NCI-H2107 treated with DMSO at 0.1 percent for 48 hours (cell line): ENCODE measurements around the gene PHRF1.
"Not testable (repeated sequence)": the region's sequence is repeated elsewhere in the genome, so short reads cannot be mapped to it uniquely, and the experiment has no call there.

Experiments used
- DNase-seq: peaks from one replicate; lab custom pipeline; 2025; ENCODE audit not compliant: unreplicated experiment; lab: John Stamatoyannopoulos, UW

Gene PHRF1

DNA sequence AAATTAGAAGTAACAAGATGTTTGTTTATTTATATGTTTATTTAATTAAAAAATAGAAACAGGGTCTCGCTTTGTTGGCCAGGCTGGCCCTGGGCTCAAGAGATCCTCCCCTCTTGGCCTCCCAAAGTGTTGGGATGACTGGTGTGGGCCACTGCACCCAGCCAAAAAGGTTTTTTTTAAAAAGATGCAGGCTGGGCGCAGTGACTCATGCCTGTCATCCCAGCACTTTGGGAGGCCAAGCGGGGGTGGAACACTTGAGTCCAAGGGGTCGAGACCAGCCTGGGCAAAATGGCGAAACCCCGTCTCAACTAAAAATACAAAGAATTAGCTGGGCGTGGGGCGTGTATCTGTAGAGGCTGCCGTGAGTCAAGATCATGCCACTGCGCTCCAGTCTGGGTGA, 74.2 kb downstream of the PHRF1 start:
- no peak for DNase-seq

DNA sequence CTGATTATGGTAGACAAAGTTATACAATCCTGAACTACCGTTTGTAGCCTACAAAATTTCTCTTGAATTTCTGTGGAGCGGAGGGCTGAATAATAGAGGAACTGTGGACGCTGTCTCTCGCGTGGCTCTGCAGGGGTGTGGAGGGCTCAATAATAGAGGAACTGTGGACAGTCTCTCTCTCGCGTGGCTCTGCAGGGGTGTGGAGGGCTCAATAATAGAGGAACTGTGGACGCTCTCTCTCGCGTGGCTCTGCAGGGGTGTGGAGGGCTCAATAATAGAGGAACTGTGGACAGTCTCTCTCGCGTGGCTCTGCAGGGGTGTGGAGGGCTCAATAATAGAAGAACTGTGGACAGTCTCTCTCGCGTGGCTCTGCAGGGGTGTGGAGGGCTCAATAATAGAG, 76.9 kb downstream of the PHRF1 start:
- DNase-seq = not testable (repeated sequence)

DNA sequence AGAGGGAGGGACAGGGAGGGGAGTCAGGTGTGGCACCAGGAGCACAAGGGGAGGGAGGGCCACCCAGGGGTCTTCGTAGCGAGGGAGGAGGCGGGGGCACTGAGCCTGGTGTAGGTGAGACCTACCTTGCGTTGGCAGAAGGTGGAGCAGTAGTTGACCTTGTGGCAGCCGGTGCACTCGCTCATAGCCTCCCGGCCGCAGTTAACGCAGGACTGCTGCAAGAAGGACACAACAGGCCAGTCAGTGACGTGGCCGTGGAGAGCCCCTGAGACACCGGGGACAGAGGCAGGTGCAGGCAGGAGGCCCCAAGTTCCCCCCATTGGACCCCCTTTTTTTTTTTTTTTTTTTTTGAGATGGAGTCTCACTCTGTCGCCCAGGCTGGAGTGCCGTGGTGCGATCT, 77.6 kb downstream of the PHRF1 start:
- no peak for DNase-seq

DNA sequence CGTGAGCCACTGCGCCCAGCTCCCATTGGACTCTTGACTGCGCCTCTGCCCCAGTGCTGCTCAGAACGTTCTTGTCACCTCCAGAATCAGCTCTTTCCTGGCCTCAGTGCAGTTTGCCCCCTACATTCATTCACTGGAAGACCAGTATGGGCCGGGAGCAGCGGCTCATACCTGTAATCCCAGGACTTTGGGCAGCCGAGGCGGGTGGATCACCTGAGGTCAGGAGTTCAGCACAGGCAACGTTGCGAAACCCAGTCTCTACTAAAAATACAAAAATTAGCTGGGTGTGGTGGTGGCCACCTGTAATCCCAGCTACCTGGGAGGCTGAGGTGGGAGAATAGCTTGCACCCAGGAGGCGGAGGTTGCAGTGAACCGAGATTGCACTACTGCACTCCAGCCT, 78.2 kb downstream of the PHRF1 start:
- not testable (repeated sequence) for DNase-seq

DNA sequence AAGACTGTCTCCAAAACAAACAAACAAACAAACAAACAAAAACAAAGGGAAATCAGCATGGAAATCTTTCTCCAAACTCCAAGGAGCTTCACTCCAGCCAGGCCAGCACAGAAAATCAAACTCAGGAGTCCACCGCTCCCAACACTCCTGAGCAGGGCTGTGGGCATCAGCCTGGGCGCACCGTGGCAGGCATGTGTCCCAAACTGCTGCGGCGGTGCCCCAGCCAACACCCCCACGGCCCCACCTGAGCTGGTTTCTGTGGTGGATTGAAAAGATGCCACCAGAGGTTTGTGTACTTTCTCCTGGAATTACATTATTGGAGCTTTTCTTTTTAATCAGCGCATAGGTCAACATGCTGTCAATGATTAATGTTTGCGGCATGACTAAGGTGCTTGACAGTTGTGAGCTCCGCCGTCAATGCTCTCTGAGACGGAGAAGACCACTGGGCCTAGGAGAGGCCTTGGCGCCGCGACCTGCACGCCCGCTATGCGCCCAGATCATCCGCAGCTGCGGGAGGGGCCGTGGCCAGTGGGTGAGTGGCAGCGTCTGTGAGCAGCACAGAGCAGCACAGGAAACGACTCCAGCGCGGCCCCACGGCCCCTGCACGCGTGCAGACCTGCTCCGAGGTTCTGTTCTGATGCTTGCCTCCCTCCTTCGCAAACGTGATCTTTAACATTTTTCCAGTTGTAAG, 78.9 kb downstream of the PHRF1 start:
- no peak for DNase-seq

DNA sequence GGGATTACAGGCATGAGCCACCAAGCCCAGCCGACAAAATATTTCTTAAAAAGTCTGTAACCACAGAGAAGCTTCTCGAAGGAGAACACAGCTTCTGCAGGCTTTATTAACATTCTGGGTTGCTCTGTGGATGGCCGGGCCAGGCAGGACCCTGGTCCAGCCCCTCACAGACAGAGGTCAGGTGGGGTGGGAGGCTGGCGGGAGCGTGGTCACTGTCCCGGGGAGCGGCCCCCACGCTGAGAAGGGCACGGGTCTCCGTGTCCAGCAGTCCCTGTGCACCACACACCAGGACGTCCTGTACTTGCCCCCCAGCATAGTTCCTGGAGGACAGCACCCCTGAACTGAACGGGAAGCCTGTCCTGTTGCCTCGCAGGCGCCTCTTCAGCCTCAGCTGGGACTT, 80.2 kb downstream of the PHRF1 start:
- no peak for DNase-seq

DNA sequence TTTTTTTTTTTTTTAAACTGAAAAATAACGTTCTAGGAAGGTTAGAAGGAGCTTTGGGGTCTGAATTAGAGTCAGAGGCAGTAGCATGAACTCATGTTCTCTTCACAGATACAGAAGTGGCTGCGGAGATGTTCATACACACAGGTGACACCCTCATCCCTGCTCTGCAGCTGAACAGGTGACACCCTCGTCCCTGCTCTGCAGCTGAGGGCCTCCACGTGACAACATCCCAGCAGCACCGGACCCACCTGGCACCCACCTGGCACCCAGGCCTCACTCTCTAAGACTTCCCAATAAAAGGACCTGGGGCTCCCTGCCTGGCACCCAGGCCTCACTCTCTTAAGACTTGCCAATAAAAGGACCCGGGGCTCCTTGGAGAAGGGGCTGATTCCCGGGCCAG, 80.6 kb downstream of the PHRF1 start:
- DNase-seq = no peak

DNA sequence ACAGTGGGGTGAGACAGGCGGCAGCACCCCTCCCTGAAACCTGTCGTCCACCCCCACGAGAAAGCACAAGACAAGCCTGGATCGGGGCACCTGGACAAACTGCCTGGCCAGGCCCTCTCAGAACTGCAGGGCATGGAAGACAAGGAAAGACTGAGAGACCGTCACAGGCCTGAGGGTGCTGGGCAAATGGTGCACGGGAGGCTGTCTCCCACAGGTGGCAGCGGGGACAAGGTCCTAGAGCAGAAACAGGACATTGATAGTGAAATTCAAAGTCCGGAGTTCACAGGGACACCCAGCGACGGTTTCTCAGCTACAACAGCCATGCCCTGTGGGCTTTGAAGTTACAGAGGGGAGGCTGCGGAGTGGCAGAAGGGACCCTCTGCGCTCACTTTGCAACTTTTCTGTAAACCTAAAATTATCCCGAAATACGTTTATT, 81.4 kb downstream of the PHRF1 start:
- DNase-seq = no peak

DNA sequence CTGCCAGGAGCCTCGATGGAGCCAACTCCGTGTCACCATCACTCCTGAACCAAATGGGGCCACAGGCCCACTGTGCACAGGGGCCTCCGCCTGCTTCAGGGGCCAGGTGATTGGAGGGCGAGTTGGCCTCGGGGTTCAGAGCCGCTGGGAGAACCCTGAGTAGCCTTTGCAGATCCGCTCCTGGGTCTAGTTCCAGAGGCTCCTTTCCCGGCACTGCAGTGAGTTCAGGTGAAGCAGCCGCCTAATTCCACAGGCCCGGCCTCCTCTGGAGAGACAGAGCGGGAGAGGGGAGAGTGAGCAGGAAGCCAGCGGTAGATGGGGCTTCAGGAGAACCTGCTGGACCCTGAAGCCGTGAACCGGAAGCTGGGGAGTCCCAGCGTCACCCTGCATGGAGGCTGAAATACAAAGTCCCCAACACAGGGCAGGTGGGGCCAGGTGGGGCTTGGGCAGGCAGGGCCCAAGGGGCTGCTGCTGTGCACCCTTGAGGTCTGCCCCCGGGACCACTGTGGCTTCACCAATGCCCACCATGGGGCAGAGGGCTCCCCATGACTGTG, 83.3 kb downstream of the PHRF1 start:
- no peak for DNase-seq

DNA sequence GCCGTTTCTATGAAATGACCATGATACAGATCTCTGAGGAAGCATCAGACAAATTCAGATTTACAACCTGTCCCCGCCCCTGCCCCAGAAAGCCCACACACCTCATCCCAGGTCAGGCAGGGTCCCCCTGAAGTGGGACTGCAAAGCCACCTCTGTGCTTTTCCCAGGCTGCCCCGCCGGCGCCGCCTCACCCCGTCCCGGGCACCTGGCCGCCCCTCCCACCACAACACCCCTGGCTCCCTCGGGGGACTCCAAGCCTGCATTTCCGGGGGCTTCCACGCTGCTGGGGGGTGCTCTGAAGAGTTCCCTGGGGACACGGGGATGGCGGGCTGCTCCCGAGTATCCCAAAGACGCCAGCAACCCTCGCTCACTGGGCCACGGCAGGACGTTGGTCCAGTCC, 84.0 kb downstream of the PHRF1 start:
- DNase-seq = no peak

DNA sequence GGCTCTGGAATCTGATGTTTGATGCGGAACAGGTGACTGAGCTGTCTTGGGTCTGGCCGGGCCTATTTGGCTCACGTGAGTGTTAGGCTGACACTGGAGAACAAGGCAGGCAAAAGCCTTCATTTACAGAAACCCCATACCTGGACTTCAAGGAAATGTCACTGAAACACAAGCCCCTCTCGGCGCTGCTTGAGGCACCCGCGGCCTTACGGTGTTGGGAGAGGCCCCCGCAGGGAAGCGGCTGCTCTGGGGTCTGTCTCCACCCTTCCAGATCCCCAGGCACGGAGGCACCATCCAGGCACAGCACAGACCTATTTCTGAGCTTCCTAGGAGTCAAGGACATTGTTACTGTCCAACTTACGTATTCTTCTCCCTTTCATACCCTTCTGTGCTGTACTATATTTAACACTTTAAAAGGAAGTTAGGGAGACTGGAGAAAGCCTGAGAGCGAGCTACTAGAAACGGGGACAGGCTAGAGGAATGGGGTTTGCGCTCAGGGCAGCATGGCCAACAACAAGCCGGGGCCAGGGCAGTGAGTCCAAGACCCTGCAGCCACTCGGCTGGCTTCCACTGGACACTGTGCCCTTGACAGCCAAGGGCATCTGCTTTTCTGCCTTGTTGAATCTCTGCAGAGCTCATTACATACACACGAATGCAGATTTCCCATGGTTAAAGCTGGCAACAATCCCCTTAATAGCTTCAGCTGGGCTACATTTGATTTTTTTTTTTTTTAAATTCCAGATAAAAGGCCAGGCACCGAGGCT, 84.6 kb downstream of the PHRF1 start:
- DNase-seq = no peak
